H1 (cell line): ENCODE data around the gene SLC9A3. TPM values are rescaled to one million over a fixed set of nuclear protein-coding genes. Genes with fewer than 3 reads are reported as not detected.

Experiments used
- TEAD4 ChIP-seq: IDR thresholded peaks from 2 replicates; pipeline ENCODE4 v1.6.1; 2012; ENCODE audit warnings: low read depth, low read length, inconsistent platforms, mixed read lengths
- polyA plus RNA-seq, 7 experiments: library from polyadenylated mRNA; depleted of rRNA in 3 of 7; stranded (reverse) in 5 of 7; unstranded in 2 of 7; fragments of >200 nt in 5 of 7; fragments of 200-250 nt in 2 of 7; gene quantifications; 1 replicate in 5 of 7; 2 replicates in 1 of 7; 4 replicates in 1 of 7; pipeline versions ENCODE4 v1.2.1 to v1.2.3, GENCODE V29; 2011 to 2013; ENCODE audit warnings: missing spikeins in 2 of 7, mixed read lengths in 2 of 7
- total RNA-seq: library from RNA; stranded (reverse); fragmentation: NEBNext Ultra II Directional; extraction: Animal tissue kit (Norgen Biotek cat#: 25700); gene quantifications from 2 replicates; pipeline ENCODE4 v1.2.1, GENCODE V29; 2021

Gene SLC9A3
- total and polyA plus RNA-seq, 2 of the 8 experiments (the other 6 are each of a cell fraction or from before 2014, with no cell fraction given) = 0.95 to 1.0 TPM

DNA sequence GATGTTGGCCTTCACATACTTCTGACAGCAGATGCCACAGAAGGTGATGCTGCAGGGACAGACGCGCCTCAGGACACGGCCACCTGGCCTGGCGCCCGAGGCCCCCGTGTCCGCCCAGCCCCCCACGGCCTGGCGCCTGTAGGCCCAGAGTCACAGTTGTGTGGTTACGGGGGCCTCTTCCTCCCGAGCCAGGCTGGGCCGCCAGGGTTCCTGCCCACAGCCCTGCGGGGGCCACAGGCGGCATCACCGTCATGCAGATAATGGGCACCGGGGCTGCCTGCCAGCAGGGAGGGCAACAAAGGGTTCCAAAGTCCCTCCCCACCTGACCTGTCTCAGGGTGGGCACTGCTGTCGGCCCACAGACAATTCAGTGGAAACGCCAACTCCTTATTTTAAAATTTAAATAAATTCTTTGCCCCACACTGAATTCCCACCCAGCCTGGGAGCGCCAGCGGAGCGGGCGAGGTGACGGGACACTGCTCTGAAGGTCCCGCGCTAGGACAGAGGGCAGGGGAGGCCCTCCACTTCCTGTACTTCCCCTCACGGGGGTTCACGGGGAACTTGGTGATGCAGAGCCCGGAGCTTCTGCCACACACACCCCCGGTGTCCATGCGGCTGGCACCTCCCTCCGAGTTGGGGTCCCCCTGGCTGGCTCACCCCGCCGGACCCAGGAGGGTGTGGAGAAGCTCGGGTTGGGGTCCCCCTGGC, 40.7 kb downstream of the SLC9A3 start (continued):
- TF ChIP-seq TEAD4 = no peak
